BLaER1 (cell line): ENCODE data around the gene TH.

Source experiments
- H3K27ac ChIP-seq: shearing (Covaris generic); formaldehyde crosslinking; 2 replicates; pipeline ENCODE4 v1.8.1; 2022
- H3K27me3 ChIP-seq: shearing (Covaris generic); formaldehyde crosslinking; 2 replicates; pipeline ENCODE4 v1.8.1; 2022
- H3K36me3 ChIP-seq: shearing (Covaris generic); formaldehyde crosslinking; 2 replicates; pipeline ENCODE4 v1.8.1; 2022
- H3K4me1 ChIP-seq: shearing (Covaris generic); formaldehyde crosslinking; 2 replicates; pipeline ENCODE4 v1.8.1; 2022
- H3K4me2 ChIP-seq: shearing (Covaris generic); formaldehyde crosslinking; 2 replicates; pipeline ENCODE4 v1.8.1; 2022
- H3K4me3 ChIP-seq: shearing (Covaris generic); formaldehyde crosslinking; 2 replicates; pipeline ENCODE4 v1.8.1; 2022
- H3K9ac ChIP-seq: shearing (Covaris generic); formaldehyde crosslinking; 2 replicates; pipeline ENCODE4 v1.8.1; 2022
- H3K9me3 ChIP-seq: shearing (Covaris generic); formaldehyde crosslinking; 2 replicates; pipeline ENCODE4 v1.8.1; 2022
- H4K20me1 ChIP-seq: shearing (Covaris generic); formaldehyde crosslinking; 2 replicates; pipeline ENCODE4 v1.8.1; 2022
- Cebpa-rat ChIP-seq: shearing (Covaris generic); IDR thresholded peaks from 2 replicates; pipeline ENCODE4 v1.8.1; 2022

The TH gene

DNA sequence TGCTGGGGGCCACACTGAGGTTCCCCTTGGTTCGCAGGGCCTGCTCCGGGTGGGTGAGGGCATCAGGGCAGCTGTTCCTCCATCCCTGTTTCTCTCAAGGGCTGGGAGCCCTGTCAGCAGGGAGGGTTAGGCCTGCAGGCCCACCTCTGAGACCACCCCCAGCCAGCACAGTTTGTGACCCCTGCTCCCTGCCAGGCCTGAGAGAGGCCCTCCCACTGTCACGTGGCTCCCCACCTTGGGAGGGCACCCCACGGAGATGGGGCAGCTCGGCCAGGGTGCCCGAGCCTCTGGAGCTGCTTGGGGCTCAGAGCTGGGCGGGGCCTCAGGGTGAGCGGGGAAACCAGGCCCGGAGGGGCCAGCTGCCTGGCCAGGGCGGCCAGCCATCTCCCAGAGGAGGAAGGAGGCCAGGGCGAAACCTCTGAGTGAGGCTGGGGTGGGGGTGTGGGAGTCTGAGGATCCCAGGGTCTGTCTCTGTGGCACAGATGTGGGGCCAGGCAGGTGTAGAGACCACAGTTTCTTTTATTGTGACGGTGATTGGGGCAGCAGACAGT is 8.1 kb downstream of the TH start:
- H3K4me2 ChIP-seq, result peak overlapping the region; percentile 3; the same call in 1 of the 2 replicates
- H3K9ac ChIP-seq, result no peak overlapping the region
- H3K9me3 ChIP-seq, result no peaks in the 10 kb centered on the region
- H3K36me3 ChIP-seq, result no peaks in the 10 kb centered on the region
- H3K4me3 ChIP-seq, result no peak overlapping the region
- peaks cover 16% of the 10 kb centered on the region; the same call in 1 of the 2 replicates for H3K4me1 ChIP-seq
- H4K20me1 ChIP-seq, result peaks cover 48% of the 10 kb centered on the region; the same call in 1 of the 2 replicates
- TF ChIP-seq Cebpa-rat, result no peak
- H3K27me3 ChIP-seq, result peaks cover 37% of the 10 kb centered on the region
- H3K27ac ChIP-seq, result no peak overlapping the region

DNA sequence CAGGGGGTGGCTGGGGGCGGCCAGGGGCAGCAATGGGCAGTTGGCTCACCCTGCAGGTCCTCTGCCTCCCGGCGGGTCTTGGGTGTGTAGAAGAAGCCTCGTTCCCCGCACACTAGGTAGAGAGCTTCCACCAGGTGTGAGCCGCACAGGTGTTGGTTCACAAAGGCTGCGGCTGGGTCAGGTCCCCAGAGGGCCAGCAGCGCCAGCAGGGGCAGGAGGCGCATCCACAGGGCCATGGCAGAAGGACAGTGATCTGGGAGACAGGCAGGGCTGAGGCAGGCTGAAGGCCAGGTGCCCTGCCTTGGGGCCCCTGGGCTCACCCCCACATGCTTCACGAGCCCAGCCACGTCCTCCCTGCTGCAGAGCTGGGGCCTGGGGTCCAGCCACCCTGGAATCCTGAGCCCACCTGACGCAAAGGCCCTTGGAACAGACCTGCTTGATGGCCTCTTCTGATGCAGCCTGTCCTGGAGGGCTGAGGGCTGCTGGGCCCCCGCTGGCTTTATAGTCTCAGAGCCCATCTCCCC is 10.8 kb downstream of the TH start, which contains the start of gene INS:
Gene INS (minus strand): TSS at position 474 of the 524 bp plus-strand sequence. CDS start 238 bp downstream, at position 236.
- TF ChIP-seq Cebpa-rat, result no peak
- Histone ChIP-seq H3K9me3 (no peaks in the 10 kb centered on the region), H3K4me1 (peaks cover 16% of the 10 kb centered on the region; the same call in 1 of the 2 replicates), H3K27me3 (peaks cover 11% of the 10 kb centered on the region; the same call in 1 of the 2 replicates), H3K4me3 (no peak within 1 kb of the TSS), H3K4me2 (no peak within 1 kb of the TSS), H4K20me1 (peaks cover 34% of the 10 kb centered on the region; the same call in 1 of the 2 replicates), H3K9ac (no peak within 1 kb of the TSS), H3K36me3 (no peaks in the 10 kb centered on the region), H3K27ac (no peak within 1 kb of the TSS)

GRCh38 chr11:2159536-2160413 is 11.8 kb downstream of the TH start:
- Histone ChIP-seq H3K27ac (no peak overlapping the region), H3K9me3 (no peaks in the 10 kb centered on the region), H3K4me2 (no peak overlapping the region), H3K4me1 (peaks cover 11% of the 10 kb centered on the region; the same call in 1 of the 2 replicates), H4K20me1 (peaks cover 24% of the 10 kb centered on the region; the same call in 1 of the 2 replicates), H3K27me3 (peaks cover 6% of the 10 kb centered on the region; the same call in 1 of the 2 replicates), H3K4me3 (no peak overlapping the region), H3K36me3 (no peaks in the 10 kb centered on the region), H3K9ac (no peak overlapping the region)
- no peak for TF ChIP-seq Cebpa-rat

DNA sequence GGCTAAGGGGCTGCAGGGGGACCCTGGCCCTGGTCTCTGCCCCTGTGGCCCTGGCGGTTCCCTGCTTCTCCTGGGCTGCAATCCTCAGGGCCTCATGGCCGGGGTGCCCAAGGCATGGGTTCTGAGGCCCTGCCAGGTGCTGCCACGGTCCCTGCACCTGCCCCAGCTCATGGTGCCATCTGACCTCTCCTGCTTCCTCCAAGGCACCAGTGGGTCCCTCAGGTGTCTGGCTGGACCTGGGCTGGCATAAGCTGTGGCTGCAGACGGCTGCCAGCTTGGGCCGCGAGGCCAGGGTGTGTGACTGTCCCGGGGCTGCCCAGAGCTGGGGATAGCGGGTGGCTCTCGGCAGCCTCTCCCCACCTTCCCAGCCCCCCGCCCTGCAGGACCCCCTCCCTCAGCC is 12.6 kb downstream of the TH start:
- TF ChIP-seq Cebpa-rat, result no peak
- H4K20me1 ChIP-seq, result peaks cover 21% of the 10 kb centered on the region; the same call in 1 of the 2 replicates

DNA sequence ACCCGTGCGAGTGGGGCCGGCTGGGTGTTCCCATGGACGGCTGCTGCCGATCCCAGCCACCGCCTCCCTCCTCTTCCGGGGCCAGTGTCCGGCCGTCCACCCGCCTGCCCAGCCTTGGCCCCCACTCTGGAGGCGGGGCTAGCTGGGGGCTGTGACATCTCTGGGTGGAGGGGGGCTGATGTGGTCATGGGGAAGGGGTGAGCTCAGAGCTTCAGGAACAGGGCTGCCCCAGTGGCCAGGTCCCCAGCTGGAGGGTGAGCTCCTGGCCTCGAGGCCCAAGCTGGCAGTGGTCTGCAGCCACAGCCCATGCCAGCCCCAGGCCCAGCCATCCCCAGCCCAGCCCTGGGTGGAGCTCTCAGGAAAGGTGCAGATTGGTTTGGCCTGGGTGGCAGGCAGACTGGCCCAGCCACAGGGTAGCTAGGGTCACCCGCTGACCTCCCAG is 13.3 kb downstream of the TH start:
- Histone ChIP-seq H4K20me1 (peaks cover 14% of the 10 kb centered on the region; the same call in 1 of the 2 replicates), H3K9ac (no peak overlapping the region), H3K9me3 (no peaks in the 10 kb centered on the region), H3K4me1 (peaks cover 3% of the 10 kb centered on the region; the same call in 1 of the 2 replicates), H3K4me3 (no peak overlapping the region), H3K27me3 (no peaks in the 10 kb centered on the region), H3K36me3 (no peaks in the 10 kb centered on the region), H3K4me2 (no peak overlapping the region), H3K27ac (no peak overlapping the region)
- no peak for TF ChIP-seq Cebpa-rat

More for the DNA sequence above, 12.6 kb downstream of the TH start:
- Histone ChIP-seq H3K9me3 (no peaks in the 10 kb centered on the region), H3K4me3 (no peak overlapping the region), H3K27ac (no peak overlapping the region), H3K4me1 (peaks cover 10% of the 10 kb centered on the region; the same call in 1 of the 2 replicates), H3K36me3 (no peaks in the 10 kb centered on the region), H3K27me3 (peaks cover 2% of the 10 kb centered on the region; the same call in 1 of the 2 replicates), H3K9ac (no peak overlapping the region), H3K4me2 (no peak overlapping the region)

- Histone ChIP-seq H3K4me1 (peaks cover 3% of the 10 kb centered on the region; the same call in 1 of the 2 replicates), H3K9ac (no peak overlapping the region), H3K27me3 (no peaks in the 10 kb centered on the region), H3K27ac (no peak overlapping the region), H3K4me3 (no peak overlapping the region), H3K36me3 (no peaks in the 10 kb centered on the region), H4K20me1 (peaks cover 10% of the 10 kb centered on the region; the same call in 1 of the 2 replicates), H3K9me3 (no peaks in the 10 kb centered on the region), H3K4me2 (no peak overlapping the region)
- no peak for TF ChIP-seq Cebpa-rat
Measured at GRCh38 chr11:2157294-2158040, 14.1 kb downstream of the TH start.

DNA sequence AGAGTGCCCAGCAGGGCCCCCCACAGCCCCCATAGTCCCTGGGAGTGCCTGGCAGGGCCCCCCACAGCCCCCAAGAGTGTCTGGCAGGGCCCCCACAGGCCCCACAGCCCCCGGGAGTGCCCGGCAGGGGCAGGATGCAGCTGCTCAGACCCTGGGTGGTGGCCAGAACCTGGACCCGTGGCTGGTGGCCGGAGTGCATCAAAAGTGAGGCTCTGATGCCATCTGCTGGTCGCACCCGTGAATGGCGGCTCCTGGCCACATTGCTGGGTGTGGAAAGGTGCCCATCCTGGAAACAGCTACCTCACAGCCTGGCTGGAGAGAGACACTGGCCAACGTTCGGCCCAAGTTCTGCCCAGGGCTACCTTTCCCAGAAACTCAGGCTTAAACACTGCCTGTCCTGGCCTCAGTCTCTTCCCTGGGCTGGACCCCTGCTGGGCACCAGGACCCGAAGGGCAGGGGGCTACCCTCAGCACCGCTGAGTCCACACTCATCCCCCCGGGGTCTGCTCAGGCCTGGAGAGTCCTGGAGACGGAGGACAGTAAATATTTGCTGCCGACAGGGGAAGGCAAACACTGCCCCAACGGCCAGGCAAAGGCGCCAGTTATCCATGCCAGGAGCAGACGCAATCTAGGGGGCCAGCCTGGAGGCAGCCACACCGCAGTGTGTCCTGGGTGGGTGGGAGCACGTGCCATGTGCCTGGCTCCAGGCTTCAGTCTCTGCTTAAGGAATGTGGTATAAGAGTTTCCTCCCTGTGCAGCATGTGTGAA is 15.0 kb downstream of the TH start:
- TF ChIP-seq Cebpa-rat, result no peak
- Histone ChIP-seq H4K20me1 (peaks cover 13% of the 10 kb centered on the region; the same call in 1 of the 2 replicates), H3K4me3 (no peak overlapping the region), H3K36me3 (no peaks in the 10 kb centered on the region), H3K27ac (no peak overlapping the region), H3K9ac (no peak overlapping the region), H3K4me1 (peaks cover 7% of the 10 kb centered on the region), H3K4me2 (no peak overlapping the region), H3K27me3 (no peaks in the 10 kb centered on the region), H3K9me3 (no peaks in the 10 kb centered on the region)

- Histone ChIP-seq H3K27ac (no peak overlapping the region), H3K9me3 (no peaks in the 10 kb centered on the region), H4K20me1 (peaks cover 13% of the 10 kb centered on the region; the same call in 1 of the 2 replicates), H3K36me3 (no peaks in the 10 kb centered on the region), H3K4me3 (no peak overlapping the region), H3K9ac (no peak overlapping the region), H3K27me3 (peaks cover 8% of the 10 kb centered on the region), H3K4me2 (no peak overlapping the region), H3K4me1 (peaks cover 12% of the 10 kb centered on the region)
- TF ChIP-seq Cebpa-rat, result no peak
Measured at GRCh38 chr11:2155511-2155910, 16.1 kb downstream of the TH start.
